OCI-LY7 (cell line): ENCODE measurements around the gene UBE2U.

Experiments
- EZH2phosphoT487 ChIP-seq: fragments of 200-600 bp; sonication (generic); IDR thresholded peaks from 2 replicates; pipeline ENCODE4 v1.6.1; 2018; ENCODE audit warnings: low read depth, borderline replicate concordance, mild to moderate bottlenecking, mixed run types, antibody characterized with exemption, low read length, moderate library complexity, mixed read lengths
- TF ChIP-seq, protein P1 (sequence below): fragments of 200-600 bp; sonication (generic); conservative IDR thresholded peaks from 2 replicates; pipeline ENCODE4 v1.5.1; 2014; ENCODE audit warnings: mild to moderate bottlenecking, antibody characterized with exemption, low read length, moderate library complexity, mixed read lengths

- TF ChIP-seq, protein P1, sequence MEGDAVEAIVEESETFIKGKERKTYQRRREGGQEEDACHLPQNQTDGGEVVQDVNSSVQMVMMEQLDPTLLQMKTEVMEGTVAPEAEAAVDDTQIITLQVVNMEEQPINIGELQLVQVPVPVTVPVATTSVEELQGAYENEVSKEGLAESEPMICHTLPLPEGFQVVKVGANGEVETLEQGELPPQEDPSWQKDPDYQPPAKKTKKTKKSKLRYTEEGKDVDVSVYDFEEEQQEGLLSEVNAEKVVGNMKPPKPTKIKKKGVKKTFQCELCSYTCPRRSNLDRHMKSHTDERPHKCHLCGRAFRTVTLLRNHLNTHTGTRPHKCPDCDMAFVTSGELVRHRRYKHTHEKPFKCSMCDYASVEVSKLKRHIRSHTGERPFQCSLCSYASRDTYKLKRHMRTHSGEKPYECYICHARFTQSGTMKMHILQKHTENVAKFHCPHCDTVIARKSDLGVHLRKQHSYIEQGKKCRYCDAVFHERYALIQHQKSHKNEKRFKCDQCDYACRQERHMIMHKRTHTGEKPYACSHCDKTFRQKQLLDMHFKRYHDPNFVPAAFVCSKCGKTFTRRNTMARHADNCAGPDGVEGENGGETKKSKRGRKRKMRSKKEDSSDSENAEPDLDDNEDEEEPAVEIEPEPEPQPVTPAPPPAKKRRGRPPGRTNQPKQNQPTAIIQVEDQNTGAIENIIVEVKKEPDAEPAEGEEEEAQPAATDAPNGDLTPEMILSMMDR, result no peak
- no peak for TF ChIP-seq EZH2phosphoT487
Measured at GRCh38 chr1:64280001-64280400, 76.6 kb downstream of the UBE2U start.
